Measurements from ENCODE around the gene PRTN3.

Gene PRTN3

DNA sequence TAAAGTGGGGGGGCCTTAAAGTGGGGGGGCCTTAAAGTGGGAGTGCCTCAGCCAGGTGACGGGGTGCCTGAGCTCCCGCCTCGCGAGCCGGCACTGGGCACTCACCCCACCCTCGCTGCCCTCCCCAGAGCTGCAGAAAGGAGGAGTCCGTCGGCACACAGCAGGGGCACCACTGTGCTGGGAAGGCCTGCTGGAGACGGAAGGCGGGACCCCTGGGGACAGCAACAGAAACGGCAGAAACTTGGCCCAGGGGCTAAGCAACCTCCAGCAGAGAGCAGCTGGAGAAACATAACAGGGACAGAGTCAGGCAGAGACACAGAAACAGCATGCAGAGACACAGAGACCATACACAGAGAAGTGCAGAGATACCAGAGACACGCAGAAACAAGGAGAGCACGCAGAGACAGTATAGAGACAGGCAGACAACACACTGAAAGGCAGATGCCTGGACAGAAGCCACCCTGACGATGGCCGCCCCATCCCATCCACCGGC, 26.5 kb downstream of the PRTN3 start:
- Histone ChIP-seq H3K4me3 (ENCODE audit: low read length, poor library complexity, severe bottlenecking) (no peak overlapping the region), H3K27me3 (ENCODE audit: insufficient read depth, low read length, poor library complexity, severe bottlenecking) (no peaks in the 10 kb centered on the region), H3K9me2 (replicated peaks; ENCODE audit: low read depth, low read length) (no peaks in the 10 kb centered on the region), H3K4me2 (ENCODE audit: low read depth, low read length, poor library complexity, severe bottlenecking) (no peak overlapping the region), H3K9ac (ENCODE audit: low read depth, low read length, poor library complexity, severe bottlenecking) (no peak overlapping the region), H3K36me3 (ENCODE audit: insufficient read depth, low read length) (no peaks in the 10 kb centered on the region; the same call in 1 of the 2 replicates), H3K79me2 (ENCODE audit: insufficient read depth, low read length) (no peaks in the 10 kb centered on the region), H3F3A (ENCODE audit: low read depth) (no peaks in the 10 kb centered on the region; the same call in 1 of the 2 replicates), H4K20me1 (ENCODE audit: insufficient read depth, low read length, poor library complexity, severe bottlenecking) (no peaks in the 10 kb centered on the region), H2AFZ (ENCODE audit: low read length) (no peak overlapping the region), H3K9me3 (ENCODE audit: insufficient read depth, low read depth, low read length) (no peaks in the 10 kb centered on the region), H3K4me1 (ENCODE audit: insufficient read depth, low read length, poor library complexity, severe bottlenecking) (no peaks in the 10 kb centered on the region)
- TF ChIP-seq, protein P1, sequence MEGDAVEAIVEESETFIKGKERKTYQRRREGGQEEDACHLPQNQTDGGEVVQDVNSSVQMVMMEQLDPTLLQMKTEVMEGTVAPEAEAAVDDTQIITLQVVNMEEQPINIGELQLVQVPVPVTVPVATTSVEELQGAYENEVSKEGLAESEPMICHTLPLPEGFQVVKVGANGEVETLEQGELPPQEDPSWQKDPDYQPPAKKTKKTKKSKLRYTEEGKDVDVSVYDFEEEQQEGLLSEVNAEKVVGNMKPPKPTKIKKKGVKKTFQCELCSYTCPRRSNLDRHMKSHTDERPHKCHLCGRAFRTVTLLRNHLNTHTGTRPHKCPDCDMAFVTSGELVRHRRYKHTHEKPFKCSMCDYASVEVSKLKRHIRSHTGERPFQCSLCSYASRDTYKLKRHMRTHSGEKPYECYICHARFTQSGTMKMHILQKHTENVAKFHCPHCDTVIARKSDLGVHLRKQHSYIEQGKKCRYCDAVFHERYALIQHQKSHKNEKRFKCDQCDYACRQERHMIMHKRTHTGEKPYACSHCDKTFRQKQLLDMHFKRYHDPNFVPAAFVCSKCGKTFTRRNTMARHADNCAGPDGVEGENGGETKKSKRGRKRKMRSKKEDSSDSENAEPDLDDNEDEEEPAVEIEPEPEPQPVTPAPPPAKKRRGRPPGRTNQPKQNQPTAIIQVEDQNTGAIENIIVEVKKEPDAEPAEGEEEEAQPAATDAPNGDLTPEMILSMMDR (conservative IDR thresholded peaks at IDR 0.05; ENCODE audit: low read length): no peak
- TF ChIP-seq EZH2phosphoT487 (IDR thresholded peaks at IDR 0.05; ENCODE audit: borderline replicate concordance): no peak

DNA sequence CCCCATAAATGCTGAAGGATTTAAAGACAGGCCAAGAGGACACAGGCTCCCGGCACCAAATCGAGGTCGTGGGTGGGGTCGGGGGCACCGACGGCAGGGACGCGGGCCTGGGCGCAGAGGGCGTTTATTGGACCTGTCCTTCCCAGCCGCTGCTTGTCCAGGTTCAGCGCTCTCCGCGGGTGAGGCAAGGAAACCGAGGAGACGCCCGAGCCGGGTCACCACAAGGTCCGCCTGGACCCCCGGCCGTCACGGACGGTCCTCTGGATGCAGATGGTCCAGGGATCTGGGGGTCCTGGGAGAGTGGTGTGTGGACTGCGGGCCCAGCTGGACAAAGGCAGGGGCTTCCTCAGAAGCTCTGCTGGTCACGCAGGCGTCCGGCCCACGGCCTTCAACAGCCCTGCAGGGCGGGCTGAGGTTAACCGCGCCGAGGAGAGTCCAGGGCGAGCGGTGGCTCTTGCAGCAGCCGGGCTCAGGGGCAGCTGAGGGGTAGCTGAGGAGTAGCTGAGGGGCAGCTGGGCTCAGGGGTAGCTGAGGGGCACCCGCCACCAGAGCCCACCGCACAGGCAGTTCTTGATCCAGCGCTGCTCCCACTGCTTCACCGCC, 27.2 kb downstream of the PRTN3 start:
- Histone ChIP-seq H3K9me3 (ENCODE audit: insufficient read depth, low read depth, low read length) (no peaks in the 10 kb centered on the region), H3K4me3 (ENCODE audit: low read length, poor library complexity, severe bottlenecking) (no peak overlapping the region), H2AFZ (ENCODE audit: low read length) (no peak overlapping the region), H3K36me3 (ENCODE audit: insufficient read depth, low read length) (no peaks in the 10 kb centered on the region; the same call in 1 of the 2 replicates), H3K9me2 (replicated peaks; ENCODE audit: low read depth, low read length) (no peaks in the 10 kb centered on the region), H3K79me2 (ENCODE audit: insufficient read depth, low read length) (no peaks in the 10 kb centered on the region), H4K20me1 (ENCODE audit: insufficient read depth, low read length, poor library complexity, severe bottlenecking) (no peaks in the 10 kb centered on the region), H3K4me2 (ENCODE audit: low read depth, low read length, poor library complexity, severe bottlenecking) (no peak overlapping the region), H3K27me3 (ENCODE audit: insufficient read depth, low read length, poor library complexity, severe bottlenecking) (no peaks in the 10 kb centered on the region), H3K4me1 (ENCODE audit: insufficient read depth, low read length, poor library complexity, severe bottlenecking) (no peaks in the 10 kb centered on the region), H3K9ac (ENCODE audit: low read depth, low read length, poor library complexity, severe bottlenecking) (no peak overlapping the region), H3F3A (ENCODE audit: low read depth) (no peaks in the 10 kb centered on the region; the same call in 1 of the 2 replicates)
- no peak for TF ChIP-seq EZH2phosphoT487 (IDR thresholded peaks at IDR 0.05; ENCODE audit: borderline replicate concordance)
- TF ChIP-seq, protein P1 (conservative IDR thresholded peaks at IDR 0.05; ENCODE audit: low read length): no peak

DNA sequence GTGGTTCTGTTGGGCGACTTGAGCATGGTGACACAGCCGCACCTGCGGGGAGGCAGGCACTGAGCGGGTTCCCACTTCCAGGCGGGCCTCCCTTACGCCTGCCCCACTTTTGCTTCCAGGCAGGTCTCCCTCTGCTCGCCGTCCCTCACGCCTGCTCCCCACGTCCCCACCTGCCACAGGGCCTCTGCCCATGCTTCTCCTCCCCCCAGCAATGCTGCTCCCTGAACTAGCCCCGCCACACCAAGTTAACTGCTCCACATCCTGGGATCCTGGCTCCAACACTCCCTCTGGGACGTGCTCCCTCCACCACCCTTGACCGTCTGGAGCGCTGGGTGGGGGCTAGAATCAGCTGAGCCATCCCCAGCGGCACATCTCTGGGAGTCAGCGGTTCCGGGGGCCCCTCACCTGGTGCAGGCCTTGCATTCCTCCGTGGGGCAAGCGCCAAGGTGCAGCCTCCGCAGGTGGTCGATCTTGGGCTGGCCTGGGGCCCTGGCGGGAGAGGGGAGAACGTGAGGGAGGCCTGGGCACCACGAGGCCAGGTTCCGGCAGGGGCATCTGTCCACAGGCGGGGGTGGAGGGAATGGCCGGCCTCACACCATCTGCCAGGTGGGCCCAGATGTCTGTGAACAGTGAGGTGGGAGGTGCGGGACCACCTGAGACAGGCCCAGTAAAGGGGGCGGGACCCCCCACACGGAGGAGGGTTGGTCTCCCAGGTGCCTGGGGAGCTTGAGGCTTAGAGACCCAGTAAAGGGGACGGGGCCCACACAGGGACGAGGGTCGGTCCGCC, 27.9 kb downstream of the PRTN3 start:
- H3F3A ChIP-seq (ENCODE audit: low read depth): no peaks in the 10 kb centered on the region; the same call in 1 of the 2 replicates
- H3K4me3 ChIP-seq (ENCODE audit: low read length, poor library complexity, severe bottlenecking): no peak overlapping the region
- H4K20me1 ChIP-seq (ENCODE audit: insufficient read depth, low read length, poor library complexity, severe bottlenecking): no peaks in the 10 kb centered on the region
- no peaks in the 10 kb centered on the region for H3K4me1 ChIP-seq (ENCODE audit: insufficient read depth, low read length, poor library complexity, severe bottlenecking)
- TF ChIP-seq EZH2phosphoT487 (IDR thresholded peaks at IDR 0.05; ENCODE audit: borderline replicate concordance): no peak
- no peaks in the 10 kb centered on the region for H3K9me2 ChIP-seq (replicated peaks; ENCODE audit: low read depth, low read length)
- no peak overlapping the region for H3K4me2 ChIP-seq (ENCODE audit: low read depth, low read length, poor library complexity, severe bottlenecking)
- H3K36me3 ChIP-seq (ENCODE audit: insufficient read depth, low read length): no peaks in the 10 kb centered on the region; the same call in 1 of the 2 replicates
- H3K9me3 ChIP-seq (ENCODE audit: insufficient read depth, low read depth, low read length): no peaks in the 10 kb centered on the region
- H2AFZ ChIP-seq (ENCODE audit: low read length): no peak overlapping the region
- no peak overlapping the region for H3K9ac ChIP-seq (ENCODE audit: low read depth, low read length, poor library complexity, severe bottlenecking)
- H3K27me3 ChIP-seq (ENCODE audit: insufficient read depth, low read length, poor library complexity, severe bottlenecking): no peaks in the 10 kb centered on the region
- H3K79me2 ChIP-seq (ENCODE audit: insufficient read depth, low read length): no peaks in the 10 kb centered on the region

Data from Loucy (cell line).